CD4-positive, alpha-beta T cell (primary cell): ENCODE results near the gene OGFOD2. TPM values are rescaled to one million over a fixed set of nuclear protein-coding genes. Genes with fewer than 3 reads are reported as not detected.

Experiments
- ATAC-seq: fragments of 200-7000 bp; cut with Tn5 transposase; one replicate; pipeline ENCODE4 v1.10.0; 2022; ENCODE audit warnings: mild to moderate bottlenecking; ENCODE audit not compliant: poor library complexity
- CTCF ChIA-PET: fragments of 350-600 bp; sonication (Branson Sonifier 250); formaldehyde crosslinking; loops from one replicate; lab custom pipeline; 2021; ENCODE audit warnings: antibody characterized with exemption, inconsistent platforms; lab: Charles Lee
- POLR2A ChIA-PET: fragments of 350-600 bp; sonication (Branson Sonifier 250); formaldehyde crosslinking; loops from one replicate; lab custom pipeline; 2021; ENCODE audit warnings: antibody characterized with exemption, inconsistent platforms; lab: Charles Lee
- DNase-seq, 14 experiments: peaks; one replicate each; pipeline ENCODE4 v3.0.0-alpha.2; 2013 to 2020; ENCODE audit warnings: mixed read lengths in 2 of 14
- H3K27ac ChIP-seq, 2 donors: one replicate each; pipeline versions ENCODE4 v1.5.1 to v1.7.0; 2013; ENCODE audit warnings: low read length in 2 of 2, low read depth in 1 of 2, mild to moderate bottlenecking in 1 of 2
- H3K27me3 ChIP-seq, 2 experiments: 1 replicate in 1 of 2; 2 replicates in 1 of 2; pipeline versions ENCODE4 v1.6.1 to v1.7.0; 2013; ENCODE audit warnings: low read length in 2 of 2, control low read depth in 1 of 2, mild to moderate bottlenecking in 1 of 2, moderate library complexity in 1 of 2; ENCODE audit not compliant: insufficient read depth in 2 of 2, control insufficient read depth in 1 of 2
- H3K36me3 ChIP-seq: one replicate; pipeline ENCODE4 v1.6.1; 2013; ENCODE audit warnings: low read length, control low read depth; ENCODE audit not compliant: insufficient read depth
- H3K4me1 ChIP-seq: one replicate; pipeline ENCODE4 v1.6.1; 2013; ENCODE audit warnings: low read length, control low read depth; ENCODE audit not compliant: insufficient read depth
- H3K4me3 ChIP-seq: one replicate; pipeline ENCODE4 v1.5.1; 2013; ENCODE audit warnings: mild to moderate bottlenecking, low read length, moderate library complexity
- H3K9me3 ChIP-seq, 2 experiments: 1 replicate in 1 of 2; 2 replicates in 1 of 2; pipeline versions ENCODE4 v1.6.1 to v1.7.0; 2013; ENCODE audit warnings: low read length in 2 of 2, mild to moderate bottlenecking in 2 of 2, control low read depth in 1 of 2, moderate library complexity in 1 of 2; ENCODE audit not compliant: control insufficient read depth in 1 of 2, insufficient read depth in 1 of 2
- H3K27ac Mint-ChIP-seq: one replicate; pipeline ENCODE4 v1.8.0; 2020; ENCODE audit warnings: mixed read lengths
- H3K27me3 Mint-ChIP-seq: one replicate; pipeline ENCODE4 v1.8.0; 2021; ENCODE audit warnings: mixed read lengths
- H3K36me3 Mint-ChIP-seq: one replicate; pipeline ENCODE4 v1.8.0; 2021; ENCODE audit warnings: low read depth, mixed read lengths
- H3K4me1 Mint-ChIP-seq: one replicate; pipeline ENCODE4 v1.8.0; 2021; ENCODE audit warnings: low read depth, mixed read lengths
- H3K4me3 Mint-ChIP-seq: one replicate; pipeline ENCODE4 v1.8.0; 2020; ENCODE audit warnings: mild to moderate bottlenecking, mixed read lengths
- H3K9me3 Mint-ChIP-seq: one replicate; pipeline ENCODE4 v1.8.0; 2020; ENCODE audit warnings: mixed read lengths
- CTCF ChIP-seq: fragments of 200-600 bp; IDR thresholded peaks from one replicate; pipeline ENCODE4 v1.8.0; 2022; ENCODE audit warnings: antibody characterized with exemption, mild to moderate bottlenecking
- intact Hi-C, 2 experiments: fragments of 100-400 bp; cut with DNase I in 1 of 2; cut with micrococcal nuclease in 1 of 2; formaldehyde crosslinking; loops; one replicate each; pipeline versions ENCODE4 v1.15.1 to v1.9.0; 2023 to 2025; cut with DNase I, micrococcal nuclease
- total RNA-seq, 174 experiments: library from RNA in 2 of 174; stranded (reverse) in 2 of 174; gene quantifications; one replicate each; pipeline ENCODE4 v1.2.3 and lab custom pipeline; 2021 to 2026

Gene OGFOD2
- total RNA-seq, 2 experiments from 2014 or later, result 12.0 to 14.9 TPM

- Histone ChIP-seq H3K9me3 (no peaks in the 10 kb centered on the region), H3K4me1 (peaks cover 20% of the 10 kb centered on the region), H3K27me3 (no peaks in the 10 kb centered on the region), H3K4me3 (no peak overlapping the region), H3K36me3 (peaks cover 27% of the 10 kb centered on the region), H3K27ac (no peak overlapping the region)
- intact Hi-C loops, result no loop called here
- TF ChIP-seq CTCF, result no peak
- Mint-ChIP-seq H3K4me1 (peaks cover 21% of the 10 kb centered on the region), H3K9me3 (no peaks in the 10 kb centered on the region), H3K27me3 (no peaks in the 10 kb centered on the region), H3K4me3 (no peak overlapping the region), H3K36me3 (peaks cover 40% of the 10 kb centered on the region), H3K27ac (no peak overlapping the region)
- ATAC-seq, result no peak
- POLR2A ChIA-PET, result no interaction called here
- no peak for DNase-seq
- CTCF ChIA-PET, result no interaction called here
Measured at GRCh38 chr12:122988036-122988435, 13.0 kb downstream of the OGFOD2 start.

- no peaks in the 10 kb centered on the region for H3K27me3 ChIP-seq
- peaks cover 14% of the 10 kb centered on the region for H3K4me1 ChIP-seq
- ChIA-PET POLR2A (interaction anchor here (1.0 kb wide), 1 partner anchor 14 kb away, joined by 5 read pairs; the partner anchor contains the start of gene OGFOD2), CTCF (no interaction called here)
- H3K27ac ChIP-seq, result no peak overlapping the region
- Mint-ChIP-seq H3K9me3 (no peaks in the 10 kb centered on the region), H3K4me1 (peaks cover 14% of the 10 kb centered on the region), H3K27ac (no peak overlapping the region), H3K36me3 (peaks cover 34% of the 10 kb centered on the region), H3K27me3 (no peaks in the 10 kb centered on the region), H3K4me3 (no peak overlapping the region)
- DNase-seq, result no peak
- H3K36me3 ChIP-seq, result peaks cover 25% of the 10 kb centered on the region
- H3K4me3 ChIP-seq, result no peak overlapping the region
- ATAC-seq, result no peak
- H3K9me3 ChIP-seq, result no peaks in the 10 kb centered on the region
- TF ChIP-seq CTCF, result no peak
- intact Hi-C loops, result no loop called here
Measured at GRCh38 chr12:122988612-122989212, 13.7 kb downstream of the OGFOD2 start.

GRCh38 chr12:122989225-122989839 lies 14.3 kb downstream of the OGFOD2 start:
- Histone ChIP-seq H3K27me3 (no peaks in the 10 kb centered on the region), H3K36me3 (peaks cover 22% of the 10 kb centered on the region), H3K27ac (no peak overlapping the region), H3K4me3 (no peak overlapping the region), H3K4me1 (peaks cover 7% of the 10 kb centered on the region), H3K9me3 (no peaks in the 10 kb centered on the region)
- H3K4me3 Mint-ChIP-seq, result no peak overlapping the region
- H3K4me1 Mint-ChIP-seq, result peaks cover 8% of the 10 kb centered on the region
- no peaks in the 10 kb centered on the region for H3K27me3 Mint-ChIP-seq
- no peaks in the 10 kb centered on the region for H3K9me3 Mint-ChIP-seq
- CTCF ChIA-PET, result no interaction called here
- no peak overlapping the region for H3K27ac Mint-ChIP-seq
- intact Hi-C loops, result no loop called here
- no peak for TF ChIP-seq CTCF
- POLR2A ChIA-PET, result interaction anchor here (1.0 kb wide), 1 partner anchor 14 kb away, joined by 5 read pairs; the partner anchor contains the start of gene OGFOD2
- H3K36me3 Mint-ChIP-seq, result peaks cover 29% of the 10 kb centered on the region
- no peak for DNase-seq
- ATAC-seq, result no peak
